ENCODE results near the gene GALNT1. TPM values are rescaled to one million over a fixed set of nuclear protein-coding genes. Genes with fewer than 3 reads are reported as not detected.

GALNT1 gene
- total and polyA plus RNA-seq, 2 donors (not counting 1 experiment from before 2014, with no cell fraction given): 7.5 to 51.3 TPM

DNA sequence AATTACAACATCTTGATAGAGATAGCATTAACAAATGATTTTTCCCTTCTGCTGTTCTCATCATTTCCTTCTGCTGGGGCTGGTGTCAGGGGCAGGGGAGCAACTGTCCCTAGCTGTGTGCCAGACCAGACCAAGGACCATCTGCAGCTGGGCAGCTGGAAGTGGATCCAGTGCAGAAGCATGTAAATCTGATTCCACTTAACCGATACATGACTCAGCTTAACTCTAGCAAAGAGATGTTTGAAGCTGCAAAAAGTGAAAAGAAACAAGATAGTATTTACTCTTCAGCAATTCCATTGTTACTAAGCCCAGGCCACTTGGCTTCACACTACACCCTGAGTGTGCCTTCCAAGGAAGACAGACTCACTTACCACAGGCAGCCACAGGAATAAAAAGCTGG lies 151.1 kb downstream of the GALNT1 start:
- H3K9ac ChIP-seq (ENCODE audit: low read length): no peak overlapping the region
- H4K20me1 ChIP-seq (ENCODE audit: control insufficient read depth, insufficient read depth, low read length, poor library complexity, severe bottlenecking): no peaks in the 10 kb centered on the region
- WGBS (ENCODE audit: insufficient coverage): no CpG with 5 or more reads among the region's 1 CpG
- no peak overlapping the region for H3K4me3 Mint-ChIP-seq
- no peaks in the 10 kb centered on the region for H3K4me1 Mint-ChIP-seq
- no peaks in the 10 kb centered on the region for H3K4me1 ChIP-seq (ENCODE audit: control insufficient read depth in 2 of 2, insufficient read depth in 2 of 2, low read length in 2 of 2)
- H3K27me3 Mint-ChIP-seq: peaks cover 9% of the 10 kb centered on the region
- DNase-seq (no peak), ATAC-seq (ENCODE audit: low read depth) (no peak)
- peaks cover 10% of the 10 kb centered on the region for H3K9me3 Mint-ChIP-seq (ENCODE audit: insufficient read depth)
- H3K27me3 ChIP-seq (replicated peaks in 1 of 4; ENCODE audit: control extremely low read depth in 1 of 4, control insufficient read depth in 3 of 4, insufficient read depth in 4 of 4, low read length in 3 of 4): no peaks in the 10 kb centered on the region
- H3K9me3 ChIP-seq (ENCODE audit: control extremely low read depth in 1 of 3, control insufficient read depth in 2 of 3, insufficient read depth in 1 of 3, low read length in 2 of 3): peaks cover 0 to 9% (median 0%) of the 10 kb centered on the region in 3 donors
- no peak overlapping the region for H3K27ac Mint-ChIP-seq
- CTCF ChIA-PET: interaction anchor here (2.0 kb wide), 1 partner anchor 24 kb away, joined by 7 read pairs; no protein-coding TSS in a partner anchor
- POLR2A ChIA-PET: no interaction called here
- no peak overlapping the region for H3K27ac ChIP-seq (ENCODE audit: low read length in 2 of 2)
- H3K4me2 ChIP-seq (replicated peaks; ENCODE audit: low read depth, low read length, poor library complexity, severe bottlenecking): no peak overlapping the region
- intact Hi-C loops (cut with micrococcal nuclease): no loop called here
- no peaks in the 10 kb centered on the region for H3K79me2 ChIP-seq (ENCODE audit: control insufficient read depth, insufficient read depth, low read length)
- no peak overlapping the region for H2AFZ ChIP-seq (ENCODE audit: insufficient read depth, low read depth, low read length, poor library complexity, severe bottlenecking)
- H3K4me3 ChIP-seq (ENCODE audit: control extremely low read depth in 1 of 5, extremely low read depth in 1 of 5, insufficient read depth in 1 of 5, low read depth in 2 of 5, low read length in 4 of 5): no peak overlapping the region
- no peaks in the 10 kb centered on the region for H3K36me3 ChIP-seq (replicated peaks in 1 of 2; ENCODE audit: control extremely low read depth in 1 of 2, control insufficient read depth in 1 of 2, extremely low read depth in 1 of 2, insufficient read depth in 2 of 2, low read length in 1 of 2)
- TF ChIP-seq, protein P1, sequence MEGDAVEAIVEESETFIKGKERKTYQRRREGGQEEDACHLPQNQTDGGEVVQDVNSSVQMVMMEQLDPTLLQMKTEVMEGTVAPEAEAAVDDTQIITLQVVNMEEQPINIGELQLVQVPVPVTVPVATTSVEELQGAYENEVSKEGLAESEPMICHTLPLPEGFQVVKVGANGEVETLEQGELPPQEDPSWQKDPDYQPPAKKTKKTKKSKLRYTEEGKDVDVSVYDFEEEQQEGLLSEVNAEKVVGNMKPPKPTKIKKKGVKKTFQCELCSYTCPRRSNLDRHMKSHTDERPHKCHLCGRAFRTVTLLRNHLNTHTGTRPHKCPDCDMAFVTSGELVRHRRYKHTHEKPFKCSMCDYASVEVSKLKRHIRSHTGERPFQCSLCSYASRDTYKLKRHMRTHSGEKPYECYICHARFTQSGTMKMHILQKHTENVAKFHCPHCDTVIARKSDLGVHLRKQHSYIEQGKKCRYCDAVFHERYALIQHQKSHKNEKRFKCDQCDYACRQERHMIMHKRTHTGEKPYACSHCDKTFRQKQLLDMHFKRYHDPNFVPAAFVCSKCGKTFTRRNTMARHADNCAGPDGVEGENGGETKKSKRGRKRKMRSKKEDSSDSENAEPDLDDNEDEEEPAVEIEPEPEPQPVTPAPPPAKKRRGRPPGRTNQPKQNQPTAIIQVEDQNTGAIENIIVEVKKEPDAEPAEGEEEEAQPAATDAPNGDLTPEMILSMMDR (IDR thresholded peaks at IDR 0.05): no peak
- no peak for TF ChIP-seq EZH2 (IDR thresholded peaks at IDR 0.05; ENCODE audit: borderline replicate concordance, insufficient read depth, low read depth, low read length, poor library complexity, severe bottlenecking)

DNA sequence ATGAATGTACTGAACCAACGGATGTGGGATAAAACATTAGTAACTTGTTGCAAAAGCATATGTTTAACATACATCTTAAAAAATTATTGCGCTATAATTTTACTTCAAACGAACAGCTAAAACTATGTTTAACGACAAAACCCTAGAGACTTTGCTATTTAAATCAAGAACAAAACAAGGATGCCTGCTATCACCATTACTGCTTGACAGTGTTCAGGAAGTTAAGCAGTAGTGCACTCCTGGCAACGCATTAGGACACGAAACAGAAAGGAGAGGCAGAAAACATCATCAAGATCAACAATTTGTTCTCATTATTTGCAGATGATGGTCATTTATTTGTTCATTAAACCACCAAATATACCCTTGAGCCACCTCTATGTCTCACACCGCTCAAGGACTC lies 151.9 kb downstream of the GALNT1 start:
- Histone ChIP-seq H2AFZ (ENCODE audit: insufficient read depth, low read depth, low read length, poor library complexity, severe bottlenecking) (no peak overlapping the region), H3K27ac (ENCODE audit: low read length in 2 of 2) (no peak overlapping the region), H3K27me3 (replicated peaks in 1 of 4; ENCODE audit: control extremely low read depth in 1 of 4, control insufficient read depth in 3 of 4, insufficient read depth in 4 of 4, low read length in 3 of 4) (no peaks in the 10 kb centered on the region), H4K20me1 (ENCODE audit: control insufficient read depth, insufficient read depth, low read length, poor library complexity, severe bottlenecking) (no peaks in the 10 kb centered on the region), H3K79me2 (ENCODE audit: control insufficient read depth, insufficient read depth, low read length) (no peaks in the 10 kb centered on the region), H3K9ac (ENCODE audit: low read length) (no peak overlapping the region), H3K4me2 (replicated peaks; ENCODE audit: low read depth, low read length, poor library complexity, severe bottlenecking) (no peak overlapping the region), H3K9me3 (ENCODE audit: control extremely low read depth in 1 of 3, control insufficient read depth in 2 of 3, insufficient read depth in 1 of 3, low read length in 2 of 3) (peaks cover 0 to 9% (median under 1%) of the 10 kb centered on the region in 3 donors), H3K4me3 (ENCODE audit: control extremely low read depth in 1 of 5, extremely low read depth in 1 of 5, insufficient read depth in 1 of 5, low read depth in 2 of 5, low read length in 4 of 5) (no peak overlapping the region), H3K4me1 (ENCODE audit: control insufficient read depth in 2 of 2, insufficient read depth in 2 of 2, low read length in 2 of 2) (no peaks in the 10 kb centered on the region), H3K36me3 (replicated peaks in 1 of 2; ENCODE audit: control extremely low read depth in 1 of 2, control insufficient read depth in 1 of 2, extremely low read depth in 1 of 2, insufficient read depth in 2 of 2, low read length in 1 of 2) (no peaks in the 10 kb centered on the region)
- H3K4me1 Mint-ChIP-seq: no peaks in the 10 kb centered on the region
- peaks cover 9% of the 10 kb centered on the region for H3K27me3 Mint-ChIP-seq
- H3K9me3 Mint-ChIP-seq (ENCODE audit: insufficient read depth): peaks cover 13% of the 10 kb centered on the region
- POLR2A ChIA-PET: no interaction called here
- intact Hi-C loops (cut with micrococcal nuclease): no loop called here
- no peak for DNase-seq
- TF ChIP-seq, protein P1 (IDR thresholded peaks at IDR 0.05): no peak
- TF ChIP-seq EZH2 (IDR thresholded peaks at IDR 0.05; ENCODE audit: borderline replicate concordance, insufficient read depth, low read depth, low read length, poor library complexity, severe bottlenecking): no peak
- no peak overlapping the region for H3K4me3 Mint-ChIP-seq
- CTCF ChIA-PET: no interaction called here
- WGBS (ENCODE audit: insufficient coverage): 93% methylated on average over 2 of the region's 7 CpGs
- no peak overlapping the region for H3K27ac Mint-ChIP-seq
- no peak for ATAC-seq (ENCODE audit: low read depth)
